Panc1 (cell line): ENCODE results near the gene MOAP1. TPM values are rescaled to one million over a fixed set of nuclear protein-coding genes. Genes with fewer than 3 reads are reported as not detected.
"Not testable (repeated sequence)": the region's sequence is repeated elsewhere in the genome, so short reads cannot be mapped to it uniquely, and the experiment has no call there.

Experiments used
- ATAC-seq: fragments of 200-7000 bp; cut with Tn5 transposase; 2 replicates; pipeline ENCODE4 v1.9.1; 2020; ENCODE audit warnings: mild to moderate bottlenecking, moderate library complexity
- BruUV-seq: library from RNA; stranded (reverse); fragments of 400-500 nt; replicated peaks from 2 replicates; lab custom pipeline; 2021; lab: Mats Ljungman, UMichigan
- CTCF ChIA-PET: fragments of 300-600 bp; sonication (Branson Sonifier 250); formaldehyde crosslinking; loops from one replicate; lab custom pipeline; 2022; ENCODE audit warnings: antibody characterized with exemption; lab: Charles Lee
- POLR2A ChIA-PET: fragments of 300-600 bp; sonication (Branson Sonifier 250); formaldehyde crosslinking; loops from one replicate; lab custom pipeline; 2022; ENCODE audit warnings: antibody characterized with exemption; lab: Charles Lee
- DNase-seq: peaks from one replicate; pipeline ENCODE4 v3.0.0-alpha.2; 2010; ENCODE audit warnings: low read depth, low spot score
- H3K27ac ChIP-seq: 2 replicates; pipeline ENCODE4 v1.5.1; 2011; ENCODE audit warnings: mild to moderate bottlenecking, low read length, inconsistent platforms
- H3K27me3 ChIP-seq: fragments of 200-500 bp; sonication (Bioruptor generic); 2 replicates; pipeline ENCODE4 v1.6.0; 2014; ENCODE audit warnings: low read length, inconsistent platforms; ENCODE audit not compliant: control insufficient read depth, insufficient read depth
- H3K36me3 ChIP-seq: fragments of 200-500 bp; sonication (Bioruptor generic); 2 replicates; pipeline ENCODE4 v1.5.1; 2014; ENCODE audit warnings: inconsistent platforms, mild to moderate bottlenecking, low read length, moderate library complexity; ENCODE audit not compliant: control insufficient read depth, insufficient read depth
- H3K4me1 ChIP-seq: 2 replicates; pipeline ENCODE4 v1.5.1; 2011; ENCODE audit warnings: inconsistent platforms, mild to moderate bottlenecking, low read length, moderate library complexity; ENCODE audit not compliant: control insufficient read depth, insufficient read depth
- H3K4me3 ChIP-seq, 2 experiments: 2 replicates each; pipeline ENCODE4 v1.5.1; 2011 to 2012; ENCODE audit warnings: low read depth in 2 of 2, low read length in 2 of 2, mild to moderate bottlenecking in 2 of 2, inconsistent platforms in 1 of 2, moderate library complexity in 1 of 2
- H3K9me3 ChIP-seq: fragments of 200-500 bp; sonication (Bioruptor generic); 2 replicates; pipeline ENCODE4 v1.5.1; 2014; ENCODE audit warnings: low read depth, mild to moderate bottlenecking, inconsistent platforms, low read length, moderate library complexity; ENCODE audit not compliant: control insufficient read depth, insufficient read depth
- CTCF ChIP-seq: fragments of 450-650 bp; IDR thresholded peaks from 2 replicates; pipeline ENCODE4 v1.5.1; 2017; ENCODE audit warnings: mild to moderate bottlenecking
- POLR2AphosphoS5 ChIP-seq: IDR thresholded peaks from 2 replicates; pipeline ENCODE4 v1.6.1; 2012; ENCODE audit warnings: mild to moderate bottlenecking, low read depth, low read length, moderate library complexity
- REST ChIP-seq, 2 experiments: IDR thresholded peaks; 2 replicates each; pipeline ENCODE4 v1.6.1; 2011 to 2012; ENCODE audit warnings: low read depth in 2 of 2, control low read depth in 1 of 2, low read length in 1 of 2, mild to moderate bottlenecking in 1 of 2, moderate library complexity in 1 of 2; ENCODE audit not compliant: insufficient read depth in 1 of 2
- SIN3A ChIP-seq: IDR thresholded peaks from 2 replicates; pipeline ENCODE4 v1.6.1; 2012; ENCODE audit warnings: low read depth, mild to moderate bottlenecking, low read length, moderate library complexity, borderline replicate concordance; ENCODE audit not compliant: insufficient read depth
- TCF7L2 ChIP-seq: IDR thresholded peaks from 2 replicates; pipeline ENCODE4 v1.6.1; 2011; ENCODE audit warnings: mild to moderate bottlenecking, low read depth, low read length, inconsistent platforms
- in situ Hi-C: cut with HindIII; loops from 2 replicates; pipeline ENCODE4 v1.10.0; 2016; ENCODE audit warnings: low sequenced_read_pairs, low pct_unique_long_range_greater_than_20kb
- intact Hi-C: fragments of 100-400 bp; cut with micrococcal nuclease; formaldehyde crosslinking; loops from one replicate; pipeline ENCODE4 v1.10.0; 2022; ENCODE audit not compliant: unreplicated experiment
- total RNA-seq: library from RNA; stranded (reverse); gene quantifications from one replicate; pipeline ENCODE4 v1.2.1, GENCODE V29; 2021; ENCODE audit not compliant: unreplicated experiment

The MOAP1 gene
- total RNA-seq, 1 experiment from 2014 or later, result 6.9 TPM

- no peak for DNase-seq
Observed at GRCh38 chr14:93171376-93171775, 13.3 kb downstream of the MOAP1 start.

GRCh38 chr14:93170141-93170540 lies 14.6 kb downstream of the MOAP1 start:
- BruUV-seq, DNase-seq, H3K27me3 ChIP-seq, intact Hi-C loops, POLR2A ChIA-PET, H3K9me3 ChIP-seq, H3K36me3 ChIP-seq, H3K4me1 ChIP-seq, H3K4me3 ChIP-seq, H3K27ac ChIP-seq, ATAC-seq, in situ Hi-C loops: not testable (repeated sequence)
- CTCF ChIA-PET, result interaction anchor here (0.7 to 1.2 kb wide), 2 partner anchors 14 to 57 kb away, joined by 4 read pairs; no protein-coding TSS in a partner anchor

More at GRCh38 chr14:93171376-93171775, 13.3 kb downstream of the MOAP1 start:
- Histone ChIP-seq H3K36me3 (no peaks in the 10 kb centered on the region), H3K27me3 (no peaks in the 10 kb centered on the region), H3K4me3 (no peak overlapping the region), H3K27ac (no peak overlapping the region), H3K9me3 (no peaks in the 10 kb centered on the region), H3K4me1 (no peaks in the 10 kb centered on the region)
- TF ChIP-seq CTCF (no peak), SIN3A (no peak), TCF7L2 (no peak), REST (IDR thresholded peaks at IDR 0.05; ENCODE audit: insufficient read depth in 1 of 2, low read depth in 2 of 2, low read length in 1 of 2) (no peak), POLR2AphosphoS5 (no peak)
- CTCF ChIA-PET, result no interaction called here
- ATAC-seq, result no peak
- no TSS peak for BruUV-seq
- POLR2A ChIA-PET, result no interaction called here
- in situ Hi-C loops, result no loop called here
- intact Hi-C loops, result no loop called here

DNA sequence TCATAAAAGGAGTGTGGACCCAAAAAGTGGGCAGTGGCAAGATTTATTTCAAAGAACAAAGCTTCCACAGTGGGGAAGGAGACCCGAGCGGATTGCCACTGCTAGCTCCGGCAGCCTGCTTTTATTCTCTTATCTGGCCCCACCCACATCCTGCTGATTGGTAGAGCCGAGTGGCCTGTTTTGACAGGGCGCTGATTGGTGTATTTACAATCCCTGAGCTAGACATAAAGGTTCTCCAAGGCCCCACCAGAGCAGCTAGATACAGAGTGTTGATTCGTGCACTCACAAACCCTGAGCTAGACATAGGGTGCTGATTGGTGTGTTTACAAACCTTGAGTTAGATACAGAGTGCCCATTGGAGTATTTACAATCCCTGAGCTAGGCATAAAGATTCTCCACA lies 15.1 kb downstream of the MOAP1 start:
- H3K27me3 ChIP-seq, H3K27ac ChIP-seq, H3K4me3 ChIP-seq, ATAC-seq, in situ Hi-C loops, H3K9me3 ChIP-seq, intact Hi-C loops, H3K4me1 ChIP-seq, DNase-seq, BruUV-seq, H3K36me3 ChIP-seq, POLR2A ChIA-PET: not testable (repeated sequence)
- CTCF ChIA-PET, result interaction anchor here (0.5 to 1.2 kb wide), 4 partner anchors 9 to 56 kb away, joined by 3 to 4 read pairs (median 4); no protein-coding TSS in a partner anchor

GRCh38 chr14:93168610-93169009 lies 16.1 kb downstream of the MOAP1 start:
- H3K27ac ChIP-seq, H3K36me3 ChIP-seq, in situ Hi-C loops, DNase-seq, H3K4me3 ChIP-seq, CTCF ChIA-PET, intact Hi-C loops, ATAC-seq, H3K27me3 ChIP-seq, H3K4me1 ChIP-seq, BruUV-seq, H3K9me3 ChIP-seq: not testable (repeated sequence)
- POLR2A ChIA-PET, result interaction anchor here (0.7 kb wide), 1 partner anchor 9 kb away, joined by 7 read pairs; no protein-coding TSS in a partner anchor

DNA sequence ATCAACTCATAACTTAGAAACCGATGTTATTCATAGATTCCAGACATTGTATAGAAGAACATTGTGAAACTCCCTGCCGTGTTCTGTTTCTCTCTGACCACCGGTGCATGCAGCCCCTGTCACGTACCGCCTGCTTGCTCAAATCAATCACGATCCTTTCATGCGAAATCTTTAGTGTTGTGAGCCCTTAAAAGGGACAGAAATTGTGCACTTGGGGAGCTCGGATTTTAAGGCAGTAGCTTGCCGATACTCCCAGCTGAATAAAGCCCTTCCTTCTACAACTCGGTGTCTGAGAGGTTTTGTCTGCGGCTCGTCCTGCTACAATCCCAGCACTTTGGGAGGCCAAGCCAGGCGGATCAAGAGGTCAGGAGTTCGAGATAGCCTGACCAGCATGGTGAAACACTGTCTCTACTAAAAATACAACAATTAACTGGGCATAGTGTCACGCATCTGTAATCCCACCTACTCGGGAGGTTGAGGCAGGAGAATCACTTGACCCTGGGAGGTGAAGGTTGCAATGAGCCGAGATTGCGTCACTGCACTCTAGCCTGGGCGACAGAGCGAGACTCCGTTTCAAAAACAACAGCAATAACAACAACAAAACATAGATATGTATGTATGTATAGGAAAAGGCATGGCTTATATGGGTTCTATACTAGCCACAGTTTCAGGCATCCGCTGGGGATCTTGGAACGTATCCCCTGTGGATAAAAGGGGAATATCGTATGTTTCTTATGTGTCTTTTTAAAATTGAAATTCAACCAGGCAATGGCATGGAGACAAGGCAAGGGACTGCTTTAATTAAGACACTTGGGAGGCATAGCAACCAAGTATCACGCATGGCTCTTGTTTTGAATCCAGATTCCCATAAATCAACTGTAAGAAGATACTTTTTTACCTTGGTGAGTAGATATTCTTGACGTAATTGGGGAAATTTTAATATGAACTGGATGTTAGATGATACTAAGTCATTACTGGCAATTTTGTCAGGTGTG lies 19.1 kb downstream of the MOAP1 start:
- H3K4me3 ChIP-seq, H3K36me3 ChIP-seq, H3K9me3 ChIP-seq, in situ Hi-C loops, H3K27ac ChIP-seq, intact Hi-C loops, DNase-seq, POLR2A ChIA-PET, ATAC-seq, BruUV-seq, CTCF ChIA-PET, H3K27me3 ChIP-seq, H3K4me1 ChIP-seq: not testable (repeated sequence)
